Astrocyte (in vitro differentiated cells and primary cell): ENCODE results near the gene DLG1.

Experiments used
- EZH2 ChIP-seq: IDR thresholded peaks from 2 replicates; pipeline ENCODE4 v1.6.1; 2012; ENCODE audit warnings: mild to moderate bottlenecking, low read length, inconsistent platforms; ENCODE audit not compliant: insufficient read depth
- TF ChIP-seq, protein P1 (sequence below): IDR thresholded peaks from 2 replicates; pipeline ENCODE4 v1.5.1; 2011; ENCODE audit warnings: low read depth, mild to moderate bottlenecking, inconsistent platforms, low read length, moderate library complexity; ENCODE audit not compliant: insufficient read depth

DNA sequence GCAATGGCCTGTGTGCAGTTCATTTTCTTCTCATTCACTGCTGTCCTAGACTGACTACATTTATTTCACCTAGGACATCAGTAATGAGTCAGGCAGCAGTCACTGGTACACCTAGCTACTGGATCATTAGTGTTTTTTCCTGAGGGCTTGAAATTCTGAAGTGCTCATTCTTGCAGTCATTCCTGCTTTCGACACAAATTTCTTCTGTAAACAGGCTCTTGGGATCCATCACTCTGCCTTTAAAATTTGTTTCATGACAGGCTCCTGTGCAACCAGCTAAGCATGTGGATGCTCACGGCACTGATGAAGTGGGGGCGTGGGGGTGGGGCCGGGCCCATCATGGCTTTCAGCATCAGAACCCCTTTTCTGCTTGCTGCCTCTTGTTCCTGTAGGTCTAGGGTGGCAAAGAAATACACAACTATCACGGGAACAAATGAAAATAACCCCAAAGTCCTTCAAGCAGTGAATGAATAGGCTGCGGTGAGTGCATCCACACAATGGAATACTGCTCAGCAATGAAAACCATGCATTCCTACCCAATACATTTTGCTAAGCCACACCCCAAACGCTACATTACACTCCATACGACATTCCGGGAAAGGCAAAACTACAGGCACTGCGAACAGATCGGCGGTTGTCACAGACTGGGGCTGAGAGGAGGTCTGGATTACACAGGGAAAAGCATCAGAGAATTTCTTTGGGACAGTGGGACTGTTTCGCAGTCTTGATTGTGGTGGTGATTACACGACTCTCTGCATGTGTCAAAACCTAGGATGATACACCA lies 259.5 kb downstream of the DLG1 start:
- TF ChIP-seq, protein P1, sequence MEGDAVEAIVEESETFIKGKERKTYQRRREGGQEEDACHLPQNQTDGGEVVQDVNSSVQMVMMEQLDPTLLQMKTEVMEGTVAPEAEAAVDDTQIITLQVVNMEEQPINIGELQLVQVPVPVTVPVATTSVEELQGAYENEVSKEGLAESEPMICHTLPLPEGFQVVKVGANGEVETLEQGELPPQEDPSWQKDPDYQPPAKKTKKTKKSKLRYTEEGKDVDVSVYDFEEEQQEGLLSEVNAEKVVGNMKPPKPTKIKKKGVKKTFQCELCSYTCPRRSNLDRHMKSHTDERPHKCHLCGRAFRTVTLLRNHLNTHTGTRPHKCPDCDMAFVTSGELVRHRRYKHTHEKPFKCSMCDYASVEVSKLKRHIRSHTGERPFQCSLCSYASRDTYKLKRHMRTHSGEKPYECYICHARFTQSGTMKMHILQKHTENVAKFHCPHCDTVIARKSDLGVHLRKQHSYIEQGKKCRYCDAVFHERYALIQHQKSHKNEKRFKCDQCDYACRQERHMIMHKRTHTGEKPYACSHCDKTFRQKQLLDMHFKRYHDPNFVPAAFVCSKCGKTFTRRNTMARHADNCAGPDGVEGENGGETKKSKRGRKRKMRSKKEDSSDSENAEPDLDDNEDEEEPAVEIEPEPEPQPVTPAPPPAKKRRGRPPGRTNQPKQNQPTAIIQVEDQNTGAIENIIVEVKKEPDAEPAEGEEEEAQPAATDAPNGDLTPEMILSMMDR = no peak
- TF ChIP-seq EZH2 = no peak
